Keratinocyte (primary cell): ENCODE measurements around the gene DDX50.

Experiments used
- CTCF ChIP-seq, 3 experiments: IDR thresholded peaks in 1 of 3; conservative IDR thresholded peaks in 1 of 3; optimal IDR thresholded peaks in 1 of 3; 2 replicates in 2 of 3; 3 replicates in 1 of 3; pipeline versions ENCODE3 to v1.5.1; 2011; ENCODE audit warnings: low read length in 3 of 3, mild to moderate bottlenecking in 3 of 3, moderate library complexity in 2 of 3, control low read depth in 1 of 3, inconsistent platforms in 1 of 3; ENCODE audit not compliant: insufficient read depth in 2 of 3; ENCODE audit errors: extremely low read depth in 1 of 3
- EZH2 ChIP-seq: IDR thresholded peaks from one replicate; pipeline ENCODE4 v1.6.1; 2012; ENCODE audit warnings: inconsistent platforms, mild to moderate bottlenecking, low read length, moderate library complexity

DNA sequence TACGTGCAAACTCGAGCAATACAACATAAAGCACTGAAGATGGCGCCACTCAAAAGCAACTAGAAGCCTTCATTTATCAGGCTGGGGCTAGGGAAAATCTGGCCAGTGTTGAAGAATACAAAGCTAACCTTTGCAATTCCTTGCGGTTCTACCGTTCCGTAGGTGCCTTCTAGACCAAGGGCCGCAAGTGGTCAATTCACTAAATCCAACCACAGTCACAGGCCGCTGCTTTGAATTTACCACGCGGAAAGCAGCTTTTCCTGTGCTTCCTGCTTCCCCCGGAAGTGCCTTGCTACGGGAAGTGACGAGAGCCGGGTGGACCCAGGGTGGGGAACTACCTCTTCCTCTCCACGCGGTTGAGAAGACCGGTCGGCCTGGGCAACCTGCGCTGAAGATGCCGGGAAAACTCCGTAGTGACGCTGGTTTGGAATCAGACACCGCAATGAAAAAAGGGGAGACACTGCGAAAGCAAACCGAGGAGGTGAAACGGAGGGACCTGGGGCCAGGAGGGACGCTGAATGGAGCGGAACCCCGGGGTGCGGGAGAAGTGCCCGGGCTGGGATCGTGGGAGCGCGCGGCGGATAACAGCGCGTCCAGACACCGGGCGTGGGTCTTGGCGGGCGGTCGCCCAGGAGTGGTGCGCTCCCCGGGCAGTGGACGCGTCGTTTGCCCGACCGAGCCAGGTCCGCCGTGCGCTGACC lies 54.9 kb downstream of the DDX50 start, which contains the start of gene DDX21:
- TF ChIP-seq CTCF (optimal IDR thresholded peaks at IDR 0.05 in 1 of 3, IDR thresholded peaks at IDR 0.05 in 1 of 3, conservative IDR thresholded peaks at IDR 0.05 in 1 of 3; ENCODE audit: extremely low read depth in 1 of 3, insufficient read depth in 2 of 3, low read length in 3 of 3) (peak; percentile 63 to 81 (median 65)), EZH2 (no peak)
